HT-29 (cell line): ENCODE results near the gene RPS6KA2. TPM values are rescaled to one million over a fixed set of nuclear protein-coding genes. Genes with fewer than 3 reads are reported as not detected.
"Not testable (repeated sequence)": the region's sequence is repeated elsewhere in the genome, so short reads cannot be mapped to it uniquely, and the experiment has no call there.

Experiments used
- DNase-seq: peaks from one replicate; pipeline ENCODE4 v3.0.0-alpha.2; 2015; ENCODE audit warnings: low spot score
- total RNA-seq: library from RNA; depleted of rRNA; stranded (reverse); fragments of >200 nt; shearing (Covaris generic); gene quantifications from 2 replicates; pipeline ENCODE4 v1.2.3, GENCODE V29; 2014

The RPS6KA2 gene
- total RNA-seq, 1 experiment from 2014 or later = 3.4 TPM

- no peak for DNase-seq
These were observed 72.0 kb downstream of the RPS6KA2 start for GRCh38 chr6:166555086-166555485.

GRCh38 chr6:166554316-166554715, 72.7 kb downstream of the RPS6KA2 start:
- no peak for DNase-seq

GRCh38 chr6:166553563-166554271, 73.3 kb downstream of the RPS6KA2 start:
- DNase-seq = no peak

GRCh38 chr6:166552600-166552999, 74.5 kb downstream of the RPS6KA2 start:
- no peak for DNase-seq

- DNase-seq = no peak
These were observed 75.1 kb downstream of the RPS6KA2 start for GRCh38 chr6:166551754-166552495.

- DNase-seq = no peak
These were observed 80.4 kb downstream of the RPS6KA2 start for GRCh38 chr6:166546653-166547052.

- DNase-seq = no peak
These were observed 81.7 kb downstream of the RPS6KA2 start for GRCh38 chr6:166545156-166546034.

- DNase-seq = no peak
These were observed 82.8 kb downstream of the RPS6KA2 start for GRCh38 chr6:166544296-166544605.

- no peak for DNase-seq
These were observed 83.3 kb downstream of the RPS6KA2 start for GRCh38 chr6:166543603-166544295.

- DNase-seq = peak; percentile 25
These were observed 84.5 kb downstream of the RPS6KA2 start for GRCh38 chr6:166542580-166542912.

- DNase-seq = no peak
These were observed 85.0 kb downstream of the RPS6KA2 start for GRCh38 chr6:166541876-166542579.

GRCh38 chr6:166541366-166541765, 85.7 kb downstream of the RPS6KA2 start:
- DNase-seq = no peak

GRCh38 chr6:166540631-166541331, 86.3 kb downstream of the RPS6KA2 start:
- no peak for DNase-seq

- DNase-seq = no peak
These were observed 87.5 kb downstream of the RPS6KA2 start for GRCh38 chr6:166539543-166539942.

- DNase-seq = not testable (repeated sequence)
These were observed 88.1 kb downstream of the RPS6KA2 start for GRCh38 chr6:166539011-166539385.

- DNase-seq = no peak
These were observed 88.6 kb downstream of the RPS6KA2 start for GRCh38 chr6:166538297-166539010.

- DNase-seq = no peak
These were observed 92.2 kb downstream of the RPS6KA2 start for GRCh38 chr6:166534658-166535406.

GRCh38 chr6:166533205-166533824, 93.7 kb downstream of the RPS6KA2 start:
- DNase-seq = no peak

- DNase-seq = no peak
These were observed 94.7 kb downstream of the RPS6KA2 start for GRCh38 chr6:166532302-166532701.
